Activated CD4-positive, alpha-beta T cell treated with anti-CD3 and anti-CD28 coated beads, Interleukin-2, amount 10 ng/mL, durations not matched to agents 7 days and 5 days (primary cell): ENCODE results near the gene MYL12B. TPM values are rescaled to one million over a fixed set of nuclear protein-coding genes. Genes with fewer than 3 reads are reported as not detected.

Experiments
- CTCF ChIA-PET: fragments of 350-600 bp; sonication (Branson Sonifier 250); formaldehyde crosslinking; loops from one replicate; lab custom pipeline; 2021; ENCODE audit warnings: antibody characterized with exemption; lab: Charles Lee
- POLR2A ChIA-PET: fragments of 350-600 bp; sonication (Branson Sonifier 250); formaldehyde crosslinking; loops from one replicate; lab custom pipeline; 2021; ENCODE audit warnings: antibody characterized with exemption; lab: Charles Lee
- DNase-seq: peaks from one replicate; pipeline ENCODE4 v3.0.0-alpha.2; 2020
- H3K27ac Mint-ChIP-seq: one replicate; pipeline ENCODE4 v1.8.0; 2021; ENCODE audit warnings: mild to moderate bottlenecking, moderate library complexity, mixed read lengths
- H3K27me3 Mint-ChIP-seq: one replicate; pipeline ENCODE4 v1.8.0; 2021; ENCODE audit warnings: mixed read lengths
- H3K36me3 Mint-ChIP-seq: one replicate; pipeline ENCODE4 v1.8.0; 2021; ENCODE audit warnings: low read depth, mixed read lengths
- H3K4me1 Mint-ChIP-seq: one replicate; pipeline ENCODE4 v1.8.0; 2021; ENCODE audit warnings: mixed read lengths
- H3K4me3 Mint-ChIP-seq: one replicate; pipeline ENCODE4 v1.8.0; 2021; ENCODE audit warnings: mild to moderate bottlenecking, moderate library complexity, mixed read lengths
- H3K9me3 Mint-ChIP-seq: one replicate; pipeline ENCODE4 v1.8.0; 2021; ENCODE audit warnings: mixed read lengths
- total RNA-seq, 2 experiments: library from RNA; stranded (reverse); gene quantifications; one replicate each; pipeline ENCODE4 v1.2.3, GENCODE V29; 2021

The MYL12B gene
- total RNA-seq, 2 experiments from 2014 or later = 351 to 395 TPM

GRCh38 chr18:3245853-3246634, 15.9 kb upstream of the MYL12B start:
- DNase-seq = peak; percentile 86
- Mint-ChIP-seq H3K27me3 (no peaks in the 10 kb centered on the region), H3K9me3 (peaks cover 7% of the 10 kb centered on the region), H3K4me3 (peak overlapping the region; percentile 88), H3K4me1 (peaks cover 23% of the 10 kb centered on the region), H3K27ac (peak overlapping the region; percentile 99), H3K36me3 (peaks cover 36% of the 10 kb centered on the region)
- ChIA-PET CTCF (interaction anchor here (0.6 to 2.5 kb wide), 44 partner anchors 8 to 586 kb away, joined by 3 to 13 read pairs (median 3); no protein-coding TSS in a partner anchor), POLR2A (no interaction called here)

- Mint-ChIP-seq H3K4me3 (peak overlapping the region; percentile 88), H3K4me1 (peaks cover 29% of the 10 kb centered on the region), H3K9me3 (peaks cover 3% of the 10 kb centered on the region), H3K36me3 (peaks cover 37% of the 10 kb centered on the region), H3K27me3 (no peaks in the 10 kb centered on the region), H3K27ac (peak overlapping the region; percentile 99)
- POLR2A ChIA-PET = interaction anchor here (0.6 to 1.2 kb wide), 2 partner anchors 15 to 95 kb away, joined by 3 read pairs; partner anchors contain the start of gene MYL12B
- CTCF ChIA-PET = interaction anchor here (0.6 to 2.5 kb wide), 39 partner anchors 8 to 586 kb away, joined by 3 to 13 read pairs (median 4); no protein-coding TSS in a partner anchor
- DNase-seq = peak; percentile 24
These were observed 15.2 kb upstream of the MYL12B start for GRCh38 chr18:3246635-3247239.

- DNase-seq = peak; percentile 96
- H3K9me3 Mint-ChIP-seq = no peaks in the 10 kb centered on the region
- H3K27ac Mint-ChIP-seq = peak within 1 kb of the TSS; percentile 99
- H3K4me3 Mint-ChIP-seq = peak within 1 kb of the TSS; percentile 88
- H3K27me3 Mint-ChIP-seq = no peaks in the 10 kb centered on the region
- peaks cover 35% of the 10 kb centered on the region for H3K4me1 Mint-ChIP-seq
- H3K36me3 Mint-ChIP-seq = peaks cover 40% of the 10 kb centered on the region
- POLR2A ChIA-PET = interaction anchor here (0.6 to 2.1 kb wide), 4 partner anchors 14 to 346 kb away, joined by 3 to 6 read pairs (median 4); partner anchors contain the start of gene MYL12B
- CTCF ChIA-PET = interaction anchor here (0.6 to 2.5 kb wide), 21 partner anchors 8 to 417 kb away, joined by 3 to 13 read pairs (median 3); partner anchors contain the start of gene MYL12B
These were observed 14.5 kb upstream of the MYL12B start, which contains the start of gene MYL12A for GRCh38 chr18:3247240-3248061. MYL12A (plus strand) TSS chr18:3247801; CDS start chr18:3253248, 5,447 bp downstream.

GRCh38 chr18:3248062-3248657, 13.8 kb upstream of the MYL12B start:
- ChIA-PET POLR2A (interaction anchor here (0.6 to 2.1 kb wide), 5 partner anchors 13 to 411 kb away, joined by 3 to 6 read pairs (median 4); partner anchors contain the start of gene MYL12B), CTCF (interaction anchor here (0.6 to 1.6 kb wide), 10 partner anchors 11 to 281 kb away, joined by 3 to 4 read pairs (median 3); partner anchors contain the start of gene MYL12B)
- DNase-seq = no peak
- Mint-ChIP-seq H3K4me1 (peaks cover 42% of the 10 kb centered on the region), H3K36me3 (peaks cover 47% of the 10 kb centered on the region), H3K9me3 (no peaks in the 10 kb centered on the region), H3K27ac (peak overlapping the region; percentile 99), H3K27me3 (no peaks in the 10 kb centered on the region), H3K4me3 (peak overlapping the region; percentile 88)

- Mint-ChIP-seq H3K4me1 (peaks cover 48% of the 10 kb centered on the region), H3K9me3 (no peaks in the 10 kb centered on the region), H3K27ac (peak overlapping the region; percentile 99), H3K36me3 (peaks cover 54% of the 10 kb centered on the region), H3K27me3 (no peaks in the 10 kb centered on the region), H3K4me3 (peak overlapping the region; percentile 88)
- peak; percentile 66 for DNase-seq
- ChIA-PET POLR2A (interaction anchor here (0.7 to 2.1 kb wide), 2 partner anchors 345 to 410 kb away, joined by 4 to 5 read pairs; no protein-coding TSS in a partner anchor), CTCF (interaction anchor here (1.1 to 1.4 kb wide), 5 partner anchors 12 to 264 kb away, joined by 3 to 4 read pairs (median 3); no protein-coding TSS in a partner anchor)
These were observed 13.1 kb upstream of the MYL12B start for GRCh38 chr18:3248658-3249359.

GRCh38 chr18:3250237-3251107, 11.5 kb upstream of the MYL12B start:
- DNase-seq = no peak
- POLR2A ChIA-PET = interaction anchor here (0.6 to 1.0 kb wide), 5 partner anchors 10 to 610 kb away, joined by 3 to 11 read pairs (median 4); no protein-coding TSS in a partner anchor
- Mint-ChIP-seq H3K4me3 (peak overlapping the region; percentile 88), H3K9me3 (no peaks in the 10 kb centered on the region), H3K27ac (peak overlapping the region; percentile 80), H3K36me3 (peaks cover 67% of the 10 kb centered on the region), H3K4me1 (peaks cover 53% of the 10 kb centered on the region), H3K27me3 (no peaks in the 10 kb centered on the region)
- CTCF ChIA-PET = interaction anchor here (1.2 to 2.1 kb wide), 4 partner anchors 13 to 186 kb away, joined by 3 to 5 read pairs (median 4); no protein-coding TSS in a partner anchor

GRCh38 chr18:3251249-3251962, 10.5 kb upstream of the MYL12B start:
- no peaks in the 10 kb centered on the region for H3K27me3 Mint-ChIP-seq
- POLR2A ChIA-PET = interaction anchor here (0.6 to 1.0 kb wide), 2 partner anchors 9 to 201 kb away, joined by 4 to 11 read pairs; no protein-coding TSS in a partner anchor
- peaks cover 75% of the 10 kb centered on the region for H3K36me3 Mint-ChIP-seq
- H3K27ac Mint-ChIP-seq = no peak overlapping the region
- DNase-seq = no peak
- H3K4me1 Mint-ChIP-seq = peaks cover 55% of the 10 kb centered on the region
- CTCF ChIA-PET = interaction anchor here (1.0 to 2.1 kb wide), 3 partner anchors 9 to 46 kb away, joined by 4 to 6 read pairs (median 5); no protein-coding TSS in a partner anchor
- H3K9me3 Mint-ChIP-seq = no peaks in the 10 kb centered on the region
- peak overlapping the region; percentile 63 for H3K4me3 Mint-ChIP-seq

GRCh38 chr18:3251963-3252277, 10.0 kb upstream of the MYL12B start:
- peak overlapping the region; percentile 63 for H3K4me3 Mint-ChIP-seq
- H3K27me3 Mint-ChIP-seq = no peaks in the 10 kb centered on the region
- no peak for DNase-seq
- peak overlapping the region; percentile 62 for H3K27ac Mint-ChIP-seq
- H3K9me3 Mint-ChIP-seq = no peaks in the 10 kb centered on the region
- ChIA-PET CTCF (interaction anchor here (1.0 to 2.1 kb wide), 3 partner anchors 9 to 45 kb away, joined by 4 to 6 read pairs (median 5); no protein-coding TSS in a partner anchor), POLR2A (no interaction called here)
- H3K36me3 Mint-ChIP-seq = peaks cover 80% of the 10 kb centered on the region
- peaks cover 58% of the 10 kb centered on the region for H3K4me1 Mint-ChIP-seq

GRCh38 chr18:3252843-3253242, 9.1 kb upstream of the MYL12B start:
- Mint-ChIP-seq H3K4me3 (peak overlapping the region; percentile 50), H3K9me3 (no peaks in the 10 kb centered on the region), H3K27ac (peak overlapping the region; percentile 74), H3K36me3 (peaks cover 90% of the 10 kb centered on the region), H3K4me1 (peaks cover 67% of the 10 kb centered on the region), H3K27me3 (no peaks in the 10 kb centered on the region)
- no peak for DNase-seq
- ChIA-PET CTCF (interaction anchor here (0.8 kb wide), 1 partner anchor 9 kb away, joined by 4 read pairs; the partner anchor contains the start of gene MYL12B), POLR2A (no interaction called here)
